NOMO-1 treated with DMSO at 0.1 percent for 48 hours (cell line): Measurements from ENCODE around the gene PRKCSH.
"Not testable (repeated sequence)": the region's sequence is repeated elsewhere in the genome, so short reads cannot be mapped to it uniquely, and the experiment has no call there.

Source experiments
- DNase-seq: peaks from one replicate; lab custom pipeline; 2025; ENCODE audit not compliant: unreplicated experiment; lab: John Stamatoyannopoulos, UW

PRKCSH gene

DNA sequence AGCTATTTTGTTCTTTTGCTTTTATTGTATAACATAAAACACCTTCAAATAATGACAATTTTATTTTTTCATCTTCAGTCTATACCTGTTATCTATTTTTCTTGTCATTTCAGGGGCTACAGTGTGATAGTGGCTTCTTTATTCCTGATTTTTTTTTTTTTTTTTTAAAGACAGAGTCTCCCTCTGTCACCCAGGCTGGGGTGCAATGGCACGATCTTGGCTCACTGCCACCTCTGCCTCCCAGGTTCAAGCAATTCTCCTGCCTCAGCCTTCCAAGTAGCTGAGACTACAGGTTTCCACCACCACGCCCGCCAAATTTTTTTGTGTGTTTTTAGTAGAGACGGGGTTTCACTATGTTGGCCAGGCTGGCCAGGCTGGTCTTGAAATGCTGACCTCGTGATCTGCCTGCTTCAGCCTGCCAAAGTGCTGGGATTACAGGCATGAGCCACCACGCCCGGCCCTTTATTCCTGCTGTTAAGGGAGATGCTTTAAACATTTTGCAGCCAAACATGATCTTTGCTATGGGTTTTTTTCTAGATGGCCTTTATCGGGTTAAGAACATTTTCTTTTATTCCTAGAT is 32.9 kb downstream of the PRKCSH start:
- not testable (repeated sequence) for DNase-seq

DNA sequence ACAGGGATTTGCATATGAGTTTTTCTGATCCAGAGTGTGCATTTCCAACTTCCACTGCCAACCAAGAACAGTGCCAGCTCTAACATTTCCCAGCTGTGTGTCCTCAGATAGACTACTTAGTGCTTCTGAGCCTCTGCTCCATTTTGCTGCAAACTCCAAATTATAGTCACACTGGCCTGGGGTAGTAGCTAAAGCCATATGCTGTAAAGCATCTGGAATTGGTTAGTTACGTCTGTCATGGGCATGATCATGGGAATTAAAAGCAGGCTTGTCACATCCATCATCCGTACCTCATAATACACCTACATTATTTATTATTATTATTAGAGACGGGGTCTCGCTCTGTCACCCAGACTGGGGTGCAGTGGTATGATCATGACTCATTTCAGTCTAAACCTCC is 38.3 kb downstream of the PRKCSH start:
- DNase-seq, result no peak

DNA sequence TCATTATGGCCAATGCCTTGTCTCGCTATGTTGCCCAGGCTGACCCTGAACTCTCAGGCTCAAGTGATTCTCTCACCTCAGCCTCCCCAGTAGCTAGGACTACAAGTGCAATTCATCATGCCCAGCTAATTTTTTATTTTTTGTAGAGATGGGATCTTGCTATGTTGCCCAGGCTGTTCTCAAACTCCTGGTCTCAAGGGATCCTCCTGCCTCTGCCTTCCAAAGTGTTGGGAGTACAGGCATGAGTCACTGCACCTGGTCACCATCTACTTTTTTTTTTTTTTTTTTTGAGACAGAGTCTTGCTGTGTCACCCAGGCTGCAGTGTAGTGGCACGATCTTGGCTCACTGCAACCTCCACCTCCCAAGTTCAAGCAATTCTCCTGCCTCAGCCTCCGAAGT is 39.9 kb downstream of the PRKCSH start:
- not testable (repeated sequence) for DNase-seq

DNA sequence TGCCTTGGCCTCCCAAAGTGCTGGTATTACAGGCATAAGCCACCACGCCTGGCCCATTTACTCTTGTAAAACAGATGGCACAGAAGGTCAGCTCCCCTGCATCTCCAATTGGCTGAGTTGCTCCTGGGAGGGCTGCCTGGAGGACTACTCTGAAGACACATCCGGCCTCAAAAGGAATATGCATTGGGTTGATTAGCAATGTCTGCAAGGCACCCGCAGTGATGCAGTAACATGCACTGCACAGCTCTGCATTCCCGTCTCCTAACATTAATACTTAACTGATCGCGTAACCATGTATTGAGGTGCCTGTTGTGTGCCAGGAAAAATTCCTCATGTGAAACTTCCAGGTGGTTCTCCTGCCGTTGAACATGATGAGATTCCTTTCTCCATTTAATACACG is 40.4 kb downstream of the PRKCSH start:
- no peak for DNase-seq

DNA sequence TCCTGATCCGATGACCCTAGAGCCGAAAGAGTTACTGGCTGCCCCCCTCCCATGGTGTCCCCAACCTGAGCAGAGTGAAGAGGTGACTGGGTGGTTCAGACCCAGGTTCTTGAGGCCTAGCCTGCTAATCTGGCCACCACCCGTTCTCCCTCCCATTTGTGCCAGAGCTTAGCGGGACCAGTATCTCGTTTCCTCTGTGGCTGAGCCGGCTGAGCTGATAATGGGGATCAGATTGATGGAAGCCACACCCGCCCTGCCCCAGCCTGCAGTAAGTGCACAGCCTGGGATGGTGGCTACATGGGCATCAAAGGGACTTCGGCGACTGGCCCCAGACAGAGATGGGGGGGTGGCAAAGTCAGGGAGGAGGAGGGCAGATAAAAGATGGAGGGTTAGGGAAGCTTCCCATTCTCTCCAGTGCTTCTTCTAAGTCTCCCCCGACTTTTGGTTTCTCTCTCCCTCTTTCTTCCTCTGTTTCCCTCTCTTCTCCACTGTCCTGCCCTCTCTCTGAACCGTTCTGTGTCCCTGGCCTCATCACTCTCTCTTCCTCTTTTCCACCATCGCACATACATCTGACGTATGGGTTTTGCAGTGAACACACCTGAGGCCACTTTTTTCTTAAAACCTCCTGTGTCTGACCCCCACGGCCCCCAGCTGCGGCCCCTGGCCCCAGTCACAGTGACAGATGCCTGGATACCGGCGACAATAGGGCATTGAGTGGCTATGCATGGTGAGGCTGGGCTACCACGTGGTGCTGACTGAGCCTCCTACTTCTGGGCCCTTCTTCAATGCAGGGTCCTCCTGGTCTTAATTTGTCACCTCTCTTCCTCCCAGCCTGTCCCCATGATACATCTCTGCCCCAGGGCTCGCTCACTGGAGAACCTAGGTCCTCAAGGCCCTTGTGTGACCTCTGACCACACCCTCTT is 43.0 kb downstream of the PRKCSH start:
- peak; percentile 15 for DNase-seq

DNA sequence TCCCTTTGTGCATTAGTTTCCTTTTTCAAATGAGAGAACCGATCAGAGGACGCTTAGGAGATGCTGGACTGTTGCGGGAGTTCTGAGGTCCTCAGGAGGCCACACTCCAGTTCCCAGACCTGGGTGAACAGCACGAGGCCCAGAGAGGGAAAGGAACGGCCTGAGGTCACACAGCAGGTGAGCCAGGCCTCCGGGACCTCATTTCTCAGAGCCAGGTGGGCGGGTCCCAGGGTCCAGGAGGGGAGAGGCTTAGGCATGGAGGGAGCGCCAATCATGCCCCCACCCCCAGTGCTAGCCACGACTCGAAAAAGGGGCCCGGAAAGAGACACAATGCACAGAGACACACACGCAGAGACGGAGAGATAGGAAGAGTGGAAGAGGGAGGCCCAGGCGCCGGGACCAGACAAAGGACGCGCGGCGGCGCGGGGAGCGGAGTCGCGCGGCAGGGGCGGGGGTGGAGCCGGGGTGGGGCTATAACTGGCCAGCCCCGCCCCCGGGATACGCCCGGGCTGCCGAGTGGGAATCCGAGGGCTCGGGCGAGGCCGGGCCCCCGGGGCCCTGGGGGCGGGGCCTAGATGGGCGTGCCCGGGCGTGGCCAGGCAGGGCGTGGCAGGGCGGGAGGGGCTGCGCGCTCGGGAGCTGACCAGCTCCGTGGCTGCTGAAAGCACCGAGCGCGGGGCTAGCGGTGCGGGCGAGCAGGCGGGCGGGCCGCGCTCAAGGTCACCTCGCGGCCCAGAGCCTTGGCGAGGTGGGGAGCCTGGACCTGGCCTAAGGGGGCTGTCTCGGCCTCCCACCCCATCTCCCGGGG is 43.9 kb downstream of the PRKCSH start:
- DNase-seq, result peak; percentile 29

DNA sequence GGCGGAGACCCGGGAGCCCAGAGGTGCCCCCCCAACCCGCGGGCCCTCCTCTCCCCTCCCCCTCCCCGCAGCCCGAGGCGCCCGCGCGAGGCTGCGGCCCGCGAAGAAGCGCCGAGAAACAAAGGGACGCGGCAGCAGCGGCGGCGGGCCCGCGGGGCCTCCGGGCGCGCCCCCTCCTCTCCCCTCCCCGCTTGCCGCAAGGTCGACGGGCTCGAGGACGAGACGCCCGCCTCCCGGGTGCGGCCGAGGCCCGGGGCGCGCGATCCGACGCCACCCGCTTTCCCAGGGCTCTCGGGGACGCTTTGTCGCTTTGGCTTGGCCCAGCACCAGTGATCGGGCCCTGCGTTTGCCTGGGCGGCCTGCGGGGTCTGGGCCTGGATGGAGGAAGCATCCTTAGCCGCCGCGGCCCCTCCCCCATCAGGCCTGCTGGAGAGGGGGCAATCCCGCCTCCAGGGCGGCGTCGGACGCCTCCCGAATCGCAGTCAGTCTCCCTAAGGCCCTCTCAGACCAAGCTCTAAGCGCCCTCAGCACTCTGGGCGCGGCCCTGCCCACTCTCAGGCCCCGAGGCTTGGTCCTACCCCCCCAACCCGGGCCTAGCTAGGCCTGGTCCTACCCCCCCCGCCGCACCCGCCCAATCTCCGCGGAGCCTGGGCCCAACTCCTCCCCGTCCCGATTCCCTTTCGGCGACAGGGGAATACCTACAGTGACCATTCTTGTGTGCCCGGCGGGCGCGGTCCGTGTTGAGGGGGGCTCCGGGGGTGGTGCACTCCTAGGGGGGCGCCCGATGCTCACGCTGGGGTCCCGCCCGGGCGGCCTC is 44.7 kb downstream of the PRKCSH start:
- DNase-seq, result no peak

DNA sequence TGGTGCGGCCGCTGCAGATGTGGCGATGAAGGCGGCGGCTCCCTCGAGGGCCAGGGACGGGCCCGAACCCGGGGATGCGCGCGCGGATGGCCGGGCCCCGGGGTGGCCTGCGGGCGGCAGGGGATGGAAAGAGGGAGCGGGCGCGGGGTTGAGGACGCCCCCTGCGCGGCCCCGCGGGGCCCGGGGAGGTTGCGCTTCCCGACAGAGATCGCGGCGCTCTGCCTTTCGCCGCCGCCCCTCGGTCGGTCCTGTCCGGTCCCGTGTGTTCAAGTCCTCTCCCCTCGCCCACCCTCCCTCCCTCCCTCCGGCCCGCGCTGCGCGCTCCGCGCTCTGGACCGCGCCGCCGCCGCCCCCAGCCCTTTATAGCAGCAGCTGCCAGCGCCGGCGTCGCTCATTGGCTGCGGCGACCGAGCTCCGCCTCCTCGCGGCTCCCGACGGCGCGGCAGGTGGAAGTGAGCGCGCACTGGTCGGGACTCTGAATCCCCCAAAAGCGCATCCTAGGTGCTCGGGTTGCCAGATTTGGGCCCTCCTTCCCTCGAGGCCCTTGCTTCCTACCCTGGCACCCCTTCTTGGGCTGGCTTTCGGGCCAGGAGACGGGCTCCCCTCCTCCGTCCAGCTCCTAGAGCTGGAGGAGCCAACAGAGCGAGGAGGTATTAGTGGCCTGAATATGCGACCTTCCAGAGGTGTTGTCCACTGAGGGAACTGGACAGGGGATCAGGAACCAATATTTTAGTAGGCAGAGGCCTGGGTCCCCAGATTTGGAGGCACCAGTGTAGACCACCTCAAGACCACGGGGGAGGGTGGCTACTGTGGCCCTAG is 45.5 kb downstream of the PRKCSH start, which contains the start of gene ELAVL3:
TSS of gene ELAVL3 (minus strand) at position 332 of the 819 bp plus-strand sequence. CDS start 438 bp downstream, outside the sequence.
- no peak for DNase-seq

DNA sequence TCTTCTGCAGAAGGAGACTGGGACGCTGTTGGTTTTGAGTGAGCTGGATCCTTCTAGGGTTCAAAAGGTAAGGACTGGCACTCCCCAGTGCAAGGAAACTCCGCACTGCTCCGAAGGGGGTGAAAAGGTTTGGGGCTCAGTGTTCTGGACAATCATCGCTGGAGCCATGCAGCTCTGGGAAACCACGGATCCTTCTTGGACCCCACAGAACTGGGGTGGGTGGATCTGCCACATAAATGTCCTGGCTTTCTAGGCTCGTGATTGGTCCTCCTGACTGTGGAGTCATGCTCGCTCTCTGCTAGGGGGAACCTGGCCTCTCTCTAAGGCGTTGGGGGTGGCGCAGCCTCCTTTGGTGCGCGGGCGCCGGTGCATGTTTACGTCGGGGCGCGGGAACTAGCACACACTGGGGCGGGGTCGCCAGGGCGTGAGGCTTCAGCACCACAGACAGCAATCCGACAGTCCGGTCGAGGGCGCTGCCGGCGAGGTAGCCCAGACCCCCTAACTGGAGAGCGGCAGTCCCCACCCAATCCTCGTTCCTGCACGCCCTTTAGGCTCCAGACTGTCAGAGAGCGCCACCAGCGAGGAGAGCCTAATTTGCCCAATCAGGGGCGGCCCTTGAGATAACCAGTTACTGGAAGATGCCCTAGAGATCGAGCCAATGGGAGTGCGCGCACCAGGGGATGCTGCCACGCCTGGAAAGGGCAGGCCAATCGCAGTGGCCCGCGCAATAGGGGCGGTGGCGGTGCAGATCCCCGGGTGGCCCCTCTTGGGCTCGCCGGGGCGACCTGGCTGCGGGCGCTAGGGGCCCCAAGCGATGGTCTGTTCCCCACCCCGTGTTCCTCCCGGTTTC is 46.3 kb downstream of the PRKCSH start:
- peak; percentile 93 for DNase-seq

DNA sequence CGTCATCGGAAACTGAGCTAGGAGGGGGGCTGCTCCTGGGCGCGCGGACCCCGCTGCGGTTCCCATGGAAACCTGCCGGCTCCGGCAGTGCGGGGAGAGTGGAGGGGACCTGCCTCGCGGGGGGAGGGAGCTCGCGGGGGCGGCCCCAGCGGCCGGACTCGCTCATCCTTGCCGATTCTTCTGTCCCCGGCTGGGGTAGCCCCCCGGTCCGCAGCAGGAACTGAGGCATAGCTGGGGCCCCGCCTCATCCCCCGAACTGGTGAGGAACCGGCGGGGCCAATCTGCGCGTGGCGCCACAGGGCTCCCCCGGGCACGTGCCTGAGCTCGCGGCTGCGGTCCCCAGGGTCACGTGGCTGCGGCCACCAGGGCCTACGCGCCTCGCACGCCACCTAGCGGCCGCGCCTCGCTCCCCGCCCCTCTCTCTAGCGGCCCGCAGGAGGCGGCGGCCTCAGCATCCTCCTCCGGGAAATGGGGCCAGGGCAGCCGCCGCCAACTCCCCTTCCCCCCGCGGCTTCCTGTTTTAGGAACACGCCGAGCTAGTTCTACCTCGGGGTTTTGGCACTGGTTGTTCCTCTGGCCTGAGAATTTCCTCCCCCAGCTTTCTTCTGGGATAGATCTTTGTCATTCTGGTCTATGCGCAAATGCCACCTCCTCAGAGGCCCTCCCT is 47.1 kb downstream of the PRKCSH start:
- DNase-seq, result peak; percentile 91

DNA sequence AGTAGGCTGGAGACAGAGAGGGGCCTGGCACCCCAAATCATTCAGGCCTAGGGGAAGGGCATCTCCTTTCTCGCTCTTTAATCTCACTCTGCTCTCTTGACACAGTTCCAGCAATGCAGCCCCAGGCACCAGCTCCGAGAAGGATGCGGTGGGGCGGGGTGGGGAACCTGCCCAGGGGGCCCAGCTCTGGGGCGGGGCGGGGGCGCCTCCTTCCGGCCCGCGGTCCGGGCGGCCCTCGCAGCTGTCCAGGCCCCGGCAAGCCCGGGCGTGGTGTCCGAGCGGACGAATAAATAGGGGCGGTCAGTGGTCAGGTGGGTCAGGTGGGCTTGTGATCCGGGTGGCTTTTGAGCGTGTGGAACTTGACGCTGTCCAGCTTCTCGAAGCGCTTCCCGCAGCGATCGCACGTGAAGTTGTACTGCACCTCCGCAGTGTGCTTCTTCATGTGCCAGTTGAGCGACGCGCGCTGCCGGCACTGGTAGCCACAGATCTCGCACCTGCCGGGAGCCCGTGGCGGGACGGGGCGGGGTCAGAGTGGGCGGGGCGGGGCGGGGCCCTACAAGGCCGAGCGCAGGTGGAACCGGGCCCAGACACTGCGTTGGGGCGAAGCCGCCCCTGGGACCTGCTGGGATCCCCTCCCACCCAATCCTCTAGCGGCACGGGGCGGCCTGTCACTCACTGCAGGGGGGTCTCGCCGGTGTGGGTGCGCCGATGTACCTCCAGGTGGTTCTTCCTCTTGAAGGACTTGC is 48.1 kb downstream of the PRKCSH start:
- DNase-seq, result no peak

DNA sequence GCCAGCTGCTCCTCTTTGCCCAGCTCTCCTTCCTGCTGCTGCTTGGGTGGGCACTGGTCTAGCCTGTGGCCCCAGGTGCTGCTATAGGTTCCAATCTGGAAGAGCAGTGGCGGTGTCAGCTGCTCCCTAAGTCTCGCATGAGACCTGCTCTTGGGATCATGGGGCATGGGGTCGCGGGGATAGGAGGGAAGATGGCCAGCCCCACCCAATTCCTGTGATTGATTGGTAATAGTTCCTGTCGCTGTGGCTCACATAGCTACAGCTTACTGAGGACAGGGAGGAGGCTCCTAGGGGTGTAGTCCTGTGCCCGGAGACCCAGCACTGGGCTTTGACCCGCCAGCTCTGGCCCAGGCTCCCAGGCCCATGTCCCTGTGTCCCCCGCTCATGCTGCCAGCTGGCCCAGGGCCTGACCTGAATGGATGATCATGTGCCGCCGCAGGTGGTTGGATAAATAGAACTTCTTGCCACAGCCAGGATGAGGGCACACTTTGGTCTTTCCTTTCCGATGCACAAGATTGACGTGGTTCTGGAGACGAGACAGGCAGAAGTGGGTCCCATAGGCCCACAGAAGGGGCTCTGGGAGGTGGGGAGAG is 49.9 kb downstream of the PRKCSH start:
- no peak for DNase-seq

DNA sequence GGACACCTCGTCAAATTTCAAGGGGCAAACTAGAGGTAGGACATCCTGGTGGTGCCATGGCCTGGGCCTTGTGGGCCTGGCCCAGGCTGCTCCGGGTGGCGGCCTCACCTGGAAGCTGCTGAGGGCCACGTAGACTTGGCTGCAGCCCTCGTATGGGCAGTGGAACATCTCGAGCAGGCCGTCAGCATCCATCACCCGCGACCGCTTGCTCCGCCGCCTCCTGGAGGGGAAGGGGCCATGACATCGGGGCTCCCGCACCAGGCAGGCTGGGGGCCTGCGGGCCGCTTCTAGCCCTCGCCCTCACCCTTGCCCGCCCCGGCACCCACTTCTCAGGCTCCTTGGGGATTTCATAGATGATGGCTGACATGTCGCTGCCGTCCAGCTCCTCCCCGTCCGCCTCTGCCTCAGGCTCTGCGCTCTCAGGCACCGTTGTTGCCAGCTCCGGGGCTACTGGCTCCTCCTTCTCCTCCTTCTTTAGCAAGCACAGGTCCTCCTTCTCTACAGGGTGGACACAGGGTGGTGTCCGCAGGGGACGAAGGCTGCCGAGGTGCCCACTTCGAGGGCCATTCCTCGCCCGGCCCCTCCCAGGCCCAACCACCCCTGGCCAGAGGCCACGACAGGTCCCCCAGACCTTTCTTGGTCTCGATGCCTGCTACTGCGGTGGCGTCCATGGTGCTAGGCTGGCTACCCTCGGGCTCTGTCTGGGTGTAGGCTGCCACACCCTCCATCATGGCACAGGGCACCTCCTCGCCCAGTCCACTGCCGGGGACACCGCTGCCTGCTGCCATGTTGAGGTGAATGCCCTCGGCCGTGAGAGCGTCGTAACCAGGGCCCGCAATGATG is 51.4 kb downstream of the PRKCSH start:
- DNase-seq, result no peak

DNA sequence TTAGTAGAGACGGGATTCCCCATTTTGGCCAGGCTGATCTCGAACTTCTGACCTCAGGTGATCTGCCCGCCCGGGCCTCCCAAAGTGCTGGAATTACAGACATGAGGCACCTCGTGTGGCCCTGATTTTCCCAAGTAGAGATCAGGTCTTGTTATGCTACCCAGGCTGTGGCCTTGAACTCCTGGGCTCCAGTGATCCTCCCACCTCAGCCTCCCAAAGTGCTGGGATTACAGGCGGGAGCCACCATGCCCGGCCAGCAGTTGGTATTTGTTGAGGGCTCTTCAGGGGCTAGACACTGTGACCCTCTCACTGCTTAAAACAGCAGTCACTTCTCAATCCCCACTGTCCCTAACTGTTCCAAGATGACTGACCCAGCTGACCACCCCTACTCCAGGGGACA is 53.9 kb downstream of the PRKCSH start:
- no peak for DNase-seq

DNA sequence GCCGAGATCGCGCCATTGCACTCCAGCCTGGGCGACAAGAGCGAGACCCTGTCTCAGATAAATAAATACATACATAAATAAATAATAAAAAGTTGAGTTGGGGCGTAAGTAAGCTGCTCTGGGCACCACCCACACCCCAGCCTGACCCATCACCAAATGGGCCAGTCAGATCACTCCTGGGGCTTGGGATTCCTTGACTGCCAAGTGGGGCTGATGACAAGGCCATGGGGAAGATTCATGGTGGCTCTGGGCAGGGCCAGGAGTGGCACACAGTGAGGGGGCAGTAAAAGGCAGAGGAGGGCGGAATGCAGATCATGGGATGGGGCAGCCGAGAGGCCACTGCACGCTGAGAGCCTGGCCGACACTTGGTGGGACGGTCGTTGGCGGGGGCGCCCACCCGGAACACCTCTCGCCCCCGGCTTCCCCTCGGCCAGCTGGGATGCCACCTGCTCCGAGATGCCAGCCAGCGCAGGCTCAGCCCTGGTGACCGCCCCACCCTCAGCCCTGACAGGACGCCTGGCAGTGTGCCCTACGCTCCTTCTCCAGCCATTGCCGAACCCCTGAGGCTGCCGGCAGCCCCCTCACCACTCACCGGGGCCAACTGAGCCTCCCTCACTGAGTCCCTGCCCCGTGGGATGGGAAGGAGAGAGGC is 59.3 kb downstream of the PRKCSH start:
- no peak for DNase-seq

DNA sequence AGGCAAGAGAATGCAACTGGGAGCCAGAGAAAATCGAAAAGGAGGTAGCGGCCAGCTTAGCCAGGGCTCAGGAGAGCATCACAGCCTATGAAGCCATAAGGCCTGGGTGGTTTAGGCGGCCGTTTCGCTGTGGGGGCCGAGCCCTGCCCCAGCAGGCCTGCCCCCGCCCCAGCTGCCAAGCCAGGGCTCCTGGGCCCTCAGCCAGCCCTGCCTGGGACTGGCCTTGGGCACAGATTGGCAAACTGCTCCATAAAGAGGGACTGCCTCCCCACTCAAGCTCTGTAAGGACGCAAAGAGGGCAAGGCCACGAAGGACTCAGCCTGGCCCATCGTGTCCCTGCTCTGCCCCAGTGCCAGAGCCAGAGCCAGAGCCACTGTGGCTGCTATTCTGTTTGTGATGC is 60.0 kb downstream of the PRKCSH start:
- no peak for DNase-seq
